ENCODE data around the gene PIK3C2G. TPM values are rescaled to one million over a fixed set of nuclear protein-coding genes. Genes with fewer than 3 reads are reported as not detected.

PIK3C2G gene
- total and polyA plus RNA-seq, 10 of the 15 experiments (the other 5 are each of a cell fraction or from before 2014, with no cell fraction given), result not detected

GRCh38 chr12:18552829-18553228 is 291.5 kb downstream of the PIK3C2G start:
- Histone ChIP-seq H3K4me3 (no peak overlapping the region), H3K79me2 (ENCODE audit: control insufficient read depth, insufficient read depth, low read length) (no peaks in the 10 kb centered on the region), H3K27ac (ENCODE audit: control insufficient read depth, insufficient read depth) (no peak overlapping the region), H3K9ac (ENCODE audit: control insufficient read depth, insufficient read depth, low read length) (no peak overlapping the region), H3K27me3 (replicated peaks in 1 of 2; ENCODE audit: control insufficient read depth in 2 of 2, insufficient read depth in 2 of 2, low read length in 1 of 2) (no peaks in the 10 kb centered on the region; a peak in 1 of 4 replicates), H3K9me3 (replicated peaks; ENCODE audit: control insufficient read depth, insufficient read depth, low read length) (no peaks in the 10 kb centered on the region), H3K4me2 (ENCODE audit: control insufficient read depth, insufficient read depth) (no peak overlapping the region), H3K4me1 (ENCODE audit: control insufficient read depth, insufficient read depth, low read length) (no peaks in the 10 kb centered on the region), H3K36me3 (ENCODE audit: control insufficient read depth in 2 of 2, insufficient read depth in 2 of 2, low read length in 1 of 2) (no peaks in the 10 kb centered on the region), H2AFZ (ENCODE audit: control insufficient read depth, low read depth, low read length) (no peak overlapping the region), H4K20me1 (ENCODE audit: control insufficient read depth, insufficient read depth) (no peaks in the 10 kb centered on the region)
- RAD21 ChIA-PET (ENCODE audit: unreplicated experiment), result no interaction called here
- DNase-seq (ENCODE audit: low read depth, low spot score), result no peak
- CTCF ChIA-PET, result no interaction called here
- SMC1A ChIA-PET (ENCODE audit: uncharacterized antibody, unreplicated experiment), result no interaction called here
- TF ChIP-seq ZBTB11 (CRISPR knock-in tag; IDR thresholded peaks at IDR 0.05) (no peak), KDM1A (IDR thresholded peaks at IDR 0.05; ENCODE audit: borderline replicate concordance) (no peak), BCLAF1 (IDR thresholded peaks at IDR 0.05) (no peak), SRF (IDR thresholded peaks at IDR 0.05; ENCODE audit: low read depth in 2 of 2, low read length in 2 of 2) (no peak), RAD21 (IDR thresholded peaks at IDR 0.05; ENCODE audit: insufficient read depth, low read depth, low read length) (no peak), SMARCA5 (IDR thresholded peaks at IDR 0.05) (no peak), ZNF217 (IDR thresholded peaks at IDR 0.05) (no peak)
- FAIRE-seq, result no peak
- no peak for ATAC-seq
- no TSS peak for BruUV-seq (replicated peaks)
- 49% methylated on average over 5 of the region's 5 CpGs for WGBS (ENCODE audit: insufficient coverage, insufficient replicate concordance, low lambda C conversion rate, missing lambda C conversion rate)
- POLR2A ChIA-PET, result no interaction called here
- in situ Hi-C loops (cut with MboI), result no loop called here
- intact Hi-C loops (cut with micrococcal nuclease; ENCODE audit: unreplicated experiment), result loop anchor here (10.0 kb wide), 1 partner anchor 298 kb away; no protein-coding TSS in a partner anchor

Measured in GM12878 (cell line).